Mesothelial cell of epicardium (in vitro differentiated cells): ENCODE results near the gene GPR39. TPM values are rescaled to one million over a fixed set of nuclear protein-coding genes. Genes with fewer than 3 reads are reported as not detected.

Experiments
- DNase-seq, 2 experiments: peaks; one replicate each; pipeline ENCODE4 v3.0.0; 2021; ENCODE audit warnings: low spot score in 2 of 2; ENCODE audit not compliant: unreplicated experiment in 2 of 2
- H3K27ac Mint-ChIP-seq: 2 replicates; pipeline ENCODE4 v1.8.0; 2021; ENCODE audit warnings: mixed read lengths
- H3K27me3 Mint-ChIP-seq: 2 replicates; pipeline ENCODE4 v1.8.0; 2021; ENCODE audit warnings: low read depth, mixed read lengths
- H3K36me3 Mint-ChIP-seq: 2 replicates; pipeline ENCODE4 v1.8.0; 2021; ENCODE audit warnings: mixed read lengths
- H3K4me1 Mint-ChIP-seq: 2 replicates; pipeline ENCODE4 v1.8.0; 2021; ENCODE audit warnings: mixed read lengths
- H3K4me3 Mint-ChIP-seq: 2 replicates; pipeline ENCODE4 v1.8.0; 2021; ENCODE audit warnings: mild to moderate bottlenecking, moderate library complexity, mixed read lengths
- H3K9me3 Mint-ChIP-seq: 2 replicates; pipeline ENCODE4 v1.8.0; 2021; ENCODE audit warnings: mixed read lengths
- CTCF ChIP-seq: fragments of 200-600 bp; sonication (generic); IDR thresholded peaks from one replicate; pipeline ENCODE4 v1.5.0; 2021; ENCODE audit warnings: antibody characterized with exemption; ENCODE audit not compliant: unreplicated experiment
- total RNA-seq: library from RNA; stranded (reverse); gene quantifications from 3 replicates; pipeline ENCODE4 v1.2.1, GENCODE V29; 2021

GPR39 gene
- total RNA-seq, 1 donor from 2014 or later = 0.31 TPM

GRCh38 chr2:132581591-132581990 lies 165.0 kb downstream of the GPR39 start:
- no peak for DNase-seq
- Mint-ChIP-seq H3K27ac (no peak overlapping the region), H3K4me1 (no peaks in the 10 kb centered on the region), H3K36me3 (no peaks in the 10 kb centered on the region), H3K27me3 (peaks cover 17% of the 10 kb centered on the region), H3K9me3 (no peaks in the 10 kb centered on the region), H3K4me3 (no peak overlapping the region)
- no peak for TF ChIP-seq CTCF

- Mint-ChIP-seq H3K4me3 (no peak overlapping the region), H3K36me3 (no peaks in the 10 kb centered on the region), H3K4me1 (no peaks in the 10 kb centered on the region), H3K27ac (no peak overlapping the region), H3K27me3 (peaks cover 21% of the 10 kb centered on the region), H3K9me3 (no peaks in the 10 kb centered on the region)
- no peak for DNase-seq
- no peak for TF ChIP-seq CTCF
Measured at GRCh38 chr2:132581991-132582738, 165.6 kb downstream of the GPR39 start.

- no peaks in the 10 kb centered on the region for H3K9me3 Mint-ChIP-seq
- no peak overlapping the region for H3K27ac Mint-ChIP-seq
- DNase-seq = no peak
- no peak overlapping the region for H3K4me3 Mint-ChIP-seq
- TF ChIP-seq CTCF = no peak
- H3K4me1 Mint-ChIP-seq = peaks cover 6% of the 10 kb centered on the region
- H3K27me3 Mint-ChIP-seq = peaks cover 21% of the 10 kb centered on the region
- no peaks in the 10 kb centered on the region for H3K36me3 Mint-ChIP-seq
Measured at GRCh38 chr2:132583666-132584360, 167.2 kb downstream of the GPR39 start.

GRCh38 chr2:132584976-132585817 lies 168.6 kb downstream of the GPR39 start:
- no peak overlapping the region for H3K27ac Mint-ChIP-seq
- no peaks in the 10 kb centered on the region for H3K9me3 Mint-ChIP-seq
- H3K36me3 Mint-ChIP-seq = no peaks in the 10 kb centered on the region
- H3K4me3 Mint-ChIP-seq = no peak overlapping the region
- no peak for DNase-seq
- H3K4me1 Mint-ChIP-seq = peaks cover 16% of the 10 kb centered on the region
- TF ChIP-seq CTCF = no peak
- H3K27me3 Mint-ChIP-seq = peaks cover 21% of the 10 kb centered on the region

- Mint-ChIP-seq H3K9me3 (no peaks in the 10 kb centered on the region), H3K27me3 (peaks cover 21% of the 10 kb centered on the region), H3K36me3 (no peaks in the 10 kb centered on the region), H3K4me3 (no peak overlapping the region), H3K27ac (no peak overlapping the region), H3K4me1 (peaks cover 16% of the 10 kb centered on the region)
- TF ChIP-seq CTCF = no peak
- no peak for DNase-seq
Measured at GRCh38 chr2:132586101-132586511, 169.5 kb downstream of the GPR39 start.
